H9 (cell line): ENCODE results near the gene CCSER2. TPM values are rescaled to one million over a fixed set of nuclear protein-coding genes. Genes with fewer than 3 reads are reported as not detected.
"Not testable (repeated sequence)": the region's sequence is repeated elsewhere in the genome, so short reads cannot be mapped to it uniquely, and the experiment has no call there.

Experiments used
- DNase-seq: peaks from one replicate; pipeline ENCODE4 v3.0.0-alpha.2; 2017
- H2AFZ ChIP-seq: one replicate; pipeline ENCODE4 v1.6.1; 2013; ENCODE audit warnings: mild to moderate bottlenecking, low read length, control low read depth, moderate library complexity
- H2AK5ac ChIP-seq: 2 replicates; pipeline ENCODE4 v1.6.1; 2013; ENCODE audit warnings: low read length, control low read depth, mixed read lengths; ENCODE audit not compliant: insufficient read length
- H2BK120ac ChIP-seq: one replicate; pipeline ENCODE4 v1.6.1; 2013; ENCODE audit warnings: low read depth, mild to moderate bottlenecking, low read length, control low read depth, inconsistent platforms; ENCODE audit not compliant: poor library complexity, severe bottlenecking
- H2BK12ac ChIP-seq: 2 replicates; pipeline ENCODE4 v1.6.1; 2013; ENCODE audit warnings: low read length, control low read depth, mixed read lengths, low read depth; ENCODE audit not compliant: insufficient read length
- H2BK15ac ChIP-seq: 2 replicates; pipeline ENCODE4 v1.6.1; 2013; ENCODE audit warnings: low read depth, low read length, control low read depth
- H2BK20ac ChIP-seq: one replicate; pipeline ENCODE4 v1.6.1; 2013; ENCODE audit warnings: low read depth, mild to moderate bottlenecking, low read length, control low read depth, inconsistent platforms; ENCODE audit not compliant: poor library complexity, severe bottlenecking
- H2BK5ac ChIP-seq: 2 replicates; pipeline ENCODE4 v1.6.1; 2013; ENCODE audit warnings: low read length, control low read depth, mixed read lengths; ENCODE audit not compliant: insufficient read length
- H3K14ac ChIP-seq: 2 replicates; pipeline ENCODE4 v1.6.1; 2013; ENCODE audit warnings: low read length, control low read depth; ENCODE audit not compliant: insufficient read depth
- H3K18ac ChIP-seq: 2 replicates; pipeline ENCODE4 v1.6.1; 2013; ENCODE audit warnings: low read depth, mild to moderate bottlenecking, mixed read lengths, low read length, control low read depth; ENCODE audit not compliant: insufficient read length
- H3K23ac ChIP-seq: 2 replicates; pipeline ENCODE4 v1.6.1; 2013; ENCODE audit warnings: low read length, control low read depth, mixed read lengths, low read depth; ENCODE audit not compliant: insufficient read length
- H3K23me2 ChIP-seq: 2 replicates; pipeline ENCODE4 v1.6.1; 2013; ENCODE audit warnings: low read depth, mild to moderate bottlenecking, mixed read lengths, low read length, control low read depth; ENCODE audit not compliant: insufficient read length, poor library complexity, severe bottlenecking
- H3K27ac ChIP-seq: 2 replicates; pipeline ENCODE4 v1.5.1; 2013; ENCODE audit warnings: low read length, control low read depth, mixed read lengths, low read depth; ENCODE audit not compliant: insufficient read length
- H3K27me3 ChIP-seq: 2 replicates; pipeline ENCODE4 v1.6.1; 2013; ENCODE audit warnings: low read length, control low read depth, inconsistent platforms; ENCODE audit not compliant: insufficient read depth
- H3K4ac ChIP-seq: 2 replicates; pipeline ENCODE4 v1.6.1; 2013; ENCODE audit warnings: low read depth, mild to moderate bottlenecking, control low read depth, inconsistent platforms, low read length, moderate library complexity
- H3K4me1 ChIP-seq: 2 replicates; pipeline ENCODE4 v1.6.1; 2013; ENCODE audit warnings: low read length, control low read depth, inconsistent platforms; ENCODE audit not compliant: insufficient read depth
- H3K4me2 ChIP-seq: 2 replicates; pipeline ENCODE4 v1.6.1; 2013; ENCODE audit warnings: low read length, control low read depth, mixed read lengths; ENCODE audit not compliant: insufficient read length, insufficient read depth
- H3K56ac ChIP-seq: 2 replicates; pipeline ENCODE4 v1.6.1; 2013; ENCODE audit warnings: low read depth, mild to moderate bottlenecking, mixed read lengths, low read length, control low read depth; ENCODE audit not compliant: insufficient read length
- H3K79me1 ChIP-seq: 2 replicates; pipeline ENCODE4 v1.6.1; 2013; ENCODE audit warnings: low read depth, mild to moderate bottlenecking, moderate library complexity, low read length, control low read depth, inconsistent platforms; ENCODE audit not compliant: insufficient read depth, poor library complexity, severe bottlenecking
- H3K79me2 ChIP-seq: 2 replicates; pipeline ENCODE4 v1.6.1; 2013; ENCODE audit warnings: low read length, control low read depth, inconsistent platforms; ENCODE audit not compliant: insufficient read depth
- H3K9ac ChIP-seq: 2 replicates; pipeline ENCODE4 v1.6.1; 2013; ENCODE audit warnings: low read length, control low read depth, mixed read lengths; ENCODE audit not compliant: insufficient read length; ENCODE audit errors: extremely low read depth
- H3K9me3 ChIP-seq: one replicate; pipeline ENCODE4 v1.6.1; 2013; ENCODE audit warnings: low read depth, low read length, inconsistent platforms; ENCODE audit not compliant: control insufficient read depth
- H3T11ph ChIP-seq: one replicate; pipeline ENCODE4 v1.6.1; 2013; ENCODE audit warnings: mild to moderate bottlenecking, low read length, control low read depth, inconsistent platforms
- H4K20me1 ChIP-seq: one replicate; pipeline ENCODE4 v1.6.1; 2013; ENCODE audit not compliant: control insufficient read depth, insufficient read length, insufficient read depth
- H4K5ac ChIP-seq: 2 replicates; pipeline ENCODE4 v1.6.1; 2013; ENCODE audit warnings: low read depth, mild to moderate bottlenecking, mixed read lengths, low read length, control low read depth; ENCODE audit not compliant: insufficient read length
- H4K8ac ChIP-seq: replicated peaks from 2 replicates; pipeline ENCODE4 v1.6.1; 2013; ENCODE audit warnings: low read length, control low read depth, mixed read lengths, low read depth; ENCODE audit not compliant: insufficient read length
- H4K91ac ChIP-seq: 2 replicates; pipeline ENCODE4 v1.6.1; 2013; ENCODE audit warnings: low read depth, mild to moderate bottlenecking, moderate library complexity, mixed read lengths, low read length, control low read depth; ENCODE audit not compliant: insufficient read length
- H3K27ac Mint-ChIP-seq, 3 experiments: 2 replicates in 2 of 3; 3 replicates in 1 of 3; pipeline ENCODE4 v1.8.0; 2020 to 2021; ENCODE audit warnings: mixed read lengths in 3 of 3, mild to moderate bottlenecking in 1 of 3, moderate library complexity in 1 of 3
- H3K27me3 Mint-ChIP-seq: 2 replicates; pipeline ENCODE4 v1.8.0; 2021; ENCODE audit warnings: low read depth, mild to moderate bottlenecking, moderate library complexity, mixed read lengths
- H3K36me3 Mint-ChIP-seq, 3 experiments: 2 replicates in 2 of 3; 3 replicates in 1 of 3; pipeline ENCODE4 v1.8.0; 2020 to 2021; ENCODE audit warnings: low read depth in 3 of 3, mixed read lengths in 3 of 3; ENCODE audit not compliant: insufficient read depth in 1 of 3
- H3K4me1 Mint-ChIP-seq, 2 experiments: 2 replicates each; pipeline ENCODE4 v1.8.0; 2020; ENCODE audit warnings: mixed read lengths in 2 of 2
- H3K4me3 Mint-ChIP-seq, 2 experiments: 2 replicates in 1 of 2; 3 replicates in 1 of 2; pipeline ENCODE4 v1.8.0; 2020 to 2021; ENCODE audit warnings: mild to moderate bottlenecking in 2 of 2, mixed read lengths in 2 of 2, moderate library complexity in 1 of 2
- H3K9me3 Mint-ChIP-seq, 2 experiments: 2 replicates in 1 of 2; 3 replicates in 1 of 2; pipeline ENCODE4 v1.8.0; 2020; ENCODE audit warnings: mild to moderate bottlenecking in 2 of 2, mixed read lengths in 2 of 2, moderate library complexity in 1 of 2
- CTCF ChIP-seq: fragments of 200-600 bp; sonication (generic); conservative IDR thresholded peaks from 3 replicates; pipeline ENCODE4 v1.8.0; 2021; ENCODE audit warnings: antibody characterized with exemption, mild to moderate bottlenecking
- WGBS: extraction: QIAGEN DNeasy Blood & Tissue Kit; methylation state at CpG from one replicate; pipeline ENCODE4 v1.1.7; 2013; ENCODE audit warnings: missing lambda C conversion rate, low lambda C conversion rate, mixed read lengths; ENCODE audit not compliant: insufficient read length; ENCODE audit errors: extremely low coverage; 5-methylcytosine and 5-hydroxymethylcytosine counted together
- total RNA-seq: library from RNA; stranded (reverse); gene quantifications from 2 replicates; pipeline ENCODE4 v1.2.1, GENCODE V29; 2021

Gene CCSER2
- total RNA-seq, 1 experiment from 2014 or later, result 22.2 TPM

GRCh38 chr10:84412482-84412881 is 84.1 kb downstream of the CCSER2 start:
- Histone ChIP-seq H3K56ac (no peak overlapping the region), H4K20me1 (no peaks in the 10 kb centered on the region), H2BK120ac (no peak overlapping the region), H2AK5ac (no peak overlapping the region), H3K9ac (no peak overlapping the region), H3K27me3 (no peaks in the 10 kb centered on the region), H3K4me2 (no peak overlapping the region), H3T11ph (no peak overlapping the region), H3K4me1 (no peaks in the 10 kb centered on the region), H3K79me2 (no peaks in the 10 kb centered on the region; the same call in 1 of the 2 replicates), H4K5ac (no peak overlapping the region), H4K8ac (no peak overlapping the region), H3K23me2 (no peaks in the 10 kb centered on the region), H2AFZ (no peak overlapping the region), H3K23ac (no peak overlapping the region), H3K27ac (no peak overlapping the region), H2BK12ac (no peak overlapping the region), H2BK20ac (no peak overlapping the region), H3K79me1 (peaks cover 5% of the 10 kb centered on the region), H2BK5ac (no peak overlapping the region), H4K91ac (no peak overlapping the region), H3K18ac (no peak overlapping the region), H2BK15ac (no peak overlapping the region), H3K9me3 (peaks cover 17% of the 10 kb centered on the region), H3K4ac (no peak overlapping the region), H3K14ac (no peak overlapping the region)
- no peak for TF ChIP-seq CTCF
- Mint-ChIP-seq H3K27me3 (no peaks in the 10 kb centered on the region; the same call in none of the 2 replicates), H3K4me3 (no peak overlapping the region), H3K9me3 (peaks cover 41 to 46% of the 10 kb centered on the region in 2 experiments), H3K36me3 (peaks cover 47 to 64% (median 64%) of the 10 kb centered on the region in 3 experiments), H3K4me1 (no peaks in the 10 kb centered on the region), H3K27ac (no peak overlapping the region)
- no CpG with 5 or more reads among the region's 2 CpGs for WGBS
- DNase-seq, result no peak

GRCh38 chr10:84414110-84414509 is 85.7 kb downstream of the CCSER2 start:
- not testable (repeated sequence) for H3T11ph ChIP-seq, H2BK5ac ChIP-seq, H3K27me3 ChIP-seq, H4K91ac ChIP-seq, H3K4ac ChIP-seq, H3K9ac ChIP-seq, H4K8ac ChIP-seq, H3K4me3 Mint-ChIP-seq, H3K4me1 Mint-ChIP-seq, H3K18ac ChIP-seq, H4K20me1 ChIP-seq, H3K56ac ChIP-seq, H2BK120ac ChIP-seq, H3K14ac ChIP-seq, DNase-seq, H3K23ac ChIP-seq, H2BK12ac ChIP-seq, H3K27me3 Mint-ChIP-seq, H2AFZ ChIP-seq, H3K4me1 ChIP-seq, H3K79me2 ChIP-seq, H2AK5ac ChIP-seq, H3K27ac Mint-ChIP-seq, H2BK20ac ChIP-seq, H3K23me2 ChIP-seq, H3K27ac ChIP-seq, H3K4me2 ChIP-seq, H3K79me1 ChIP-seq, H4K5ac ChIP-seq, H2BK15ac ChIP-seq
- peaks cover 17% of the 10 kb centered on the region for H3K9me3 ChIP-seq
- peaks cover 47 to 64% (median 64%) of the 10 kb centered on the region in 3 experiments for H3K36me3 Mint-ChIP-seq
- peaks cover 41 to 46% of the 10 kb centered on the region in 2 experiments for H3K9me3 Mint-ChIP-seq
- no CpG with 5 or more reads among the region's 2 CpGs for WGBS
